Measurements from ENCODE around the gene DDX46. TPM values are rescaled to one million over a fixed set of nuclear protein-coding genes. Genes with fewer than 3 reads are reported as not detected.
"Not testable (repeated sequence)": the region's sequence is repeated elsewhere in the genome, so short reads cannot be mapped to it uniquely, and the experiment has no call there.

The DDX46 gene, protein sequence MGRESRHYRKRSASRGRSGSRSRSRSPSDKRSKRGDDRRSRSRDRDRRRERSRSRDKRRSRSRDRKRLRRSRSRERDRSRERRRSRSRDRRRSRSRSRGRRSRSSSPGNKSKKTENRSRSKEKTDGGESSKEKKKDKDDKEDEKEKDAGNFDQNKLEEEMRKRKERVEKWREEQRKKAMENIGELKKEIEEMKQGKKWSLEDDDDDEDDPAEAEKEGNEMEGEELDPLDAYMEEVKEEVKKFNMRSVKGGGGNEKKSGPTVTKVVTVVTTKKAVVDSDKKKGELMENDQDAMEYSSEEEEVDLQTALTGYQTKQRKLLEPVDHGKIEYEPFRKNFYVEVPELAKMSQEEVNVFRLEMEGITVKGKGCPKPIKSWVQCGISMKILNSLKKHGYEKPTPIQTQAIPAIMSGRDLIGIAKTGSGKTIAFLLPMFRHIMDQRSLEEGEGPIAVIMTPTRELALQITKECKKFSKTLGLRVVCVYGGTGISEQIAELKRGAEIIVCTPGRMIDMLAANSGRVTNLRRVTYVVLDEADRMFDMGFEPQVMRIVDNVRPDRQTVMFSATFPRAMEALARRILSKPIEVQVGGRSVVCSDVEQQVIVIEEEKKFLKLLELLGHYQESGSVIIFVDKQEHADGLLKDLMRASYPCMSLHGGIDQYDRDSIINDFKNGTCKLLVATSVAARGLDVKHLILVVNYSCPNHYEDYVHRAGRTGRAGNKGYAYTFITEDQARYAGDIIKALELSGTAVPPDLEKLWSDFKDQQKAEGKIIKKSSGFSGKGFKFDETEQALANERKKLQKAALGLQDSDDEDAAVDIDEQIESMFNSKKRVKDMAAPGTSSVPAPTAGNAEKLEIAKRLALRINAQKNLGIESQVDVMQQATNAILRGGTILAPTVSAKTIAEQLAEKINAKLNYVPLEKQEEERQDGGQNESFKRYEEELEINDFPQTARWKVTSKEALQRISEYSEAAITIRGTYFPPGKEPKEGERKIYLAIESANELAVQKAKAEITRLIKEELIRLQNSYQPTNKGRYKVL
- 48.5 TPM for polyA plus RNA-seq (2013, experiment 1 of 2)
- 56.8 TPM for polyA plus RNA-seq (2013, experiment 2 of 2)

DNA sequence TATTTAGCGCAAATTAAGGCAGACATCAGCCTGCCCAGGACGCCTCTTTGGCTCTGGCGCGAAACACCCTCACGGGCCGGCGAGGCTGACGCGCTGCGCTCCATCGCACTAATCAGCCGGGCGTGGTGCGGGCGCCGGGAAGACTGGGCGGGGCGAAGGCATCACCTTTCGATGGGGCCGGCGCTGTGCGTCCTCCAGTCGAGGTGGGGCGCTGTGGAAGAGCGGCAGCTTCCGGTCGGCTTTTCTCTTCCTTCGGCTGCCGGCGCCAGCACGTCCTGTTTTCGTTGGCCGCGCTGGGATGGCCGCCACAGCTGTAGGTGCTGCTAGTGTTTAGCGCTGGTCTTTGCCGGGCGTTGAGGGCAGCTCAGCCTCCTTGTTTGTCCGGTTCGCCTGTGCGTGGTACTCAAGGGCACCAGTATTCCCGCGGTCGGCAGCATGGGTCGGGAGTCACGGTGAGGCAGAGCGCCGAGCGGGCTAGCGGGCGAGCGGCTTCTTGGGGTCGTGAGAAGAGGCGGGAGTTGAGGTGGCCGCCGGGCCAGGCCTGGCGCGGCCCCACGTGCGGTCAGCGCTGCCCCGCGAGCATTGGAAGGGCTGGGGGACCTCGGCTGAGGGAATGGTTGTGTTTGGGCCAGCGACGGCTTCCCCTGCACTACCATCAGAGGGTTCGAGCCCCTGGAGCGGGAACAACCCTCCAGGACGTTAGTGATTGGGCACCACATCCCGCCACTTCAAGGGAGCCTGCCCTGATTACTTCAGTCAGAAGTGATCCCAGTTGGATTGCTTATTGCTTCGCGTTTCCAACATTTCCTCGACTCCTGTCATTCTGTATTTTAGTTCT, at the start of gene DDX46:
DDX46 (plus strand) TSS at position 276 of the 838 bp plus-strand sequence; CDS start at position 436, 160 bp downstream.
- Histone ChIP-seq H3K9me3 (ENCODE audit: control insufficient read depth, low read length) (no peaks in the 10 kb centered on the region), H3K4me3 (ENCODE audit: extremely low read depth, insufficient read depth, low read length, poor library complexity, severe bottlenecking) (peak within 1 kb of the TSS; percentile 87), H3K36me3 (ENCODE audit: control insufficient read depth, insufficient read depth, low read length) (peaks cover 14% of the 10 kb centered on the region), H3K4me1 (ENCODE audit: control insufficient read depth, insufficient read depth, low read length, poor library complexity, severe bottlenecking) (peaks cover 4% of the 10 kb centered on the region), H3K27ac (ENCODE audit: low read depth, low read length, severe bottlenecking) (peak within 1 kb of the TSS; percentile 75)
- 0 to 1% methylated on average over 51 to 59 of the region's 73 CpGs for WGBS, 2 experiments (ENCODE audit: insufficient coverage in 2 of 2)

DNA sequence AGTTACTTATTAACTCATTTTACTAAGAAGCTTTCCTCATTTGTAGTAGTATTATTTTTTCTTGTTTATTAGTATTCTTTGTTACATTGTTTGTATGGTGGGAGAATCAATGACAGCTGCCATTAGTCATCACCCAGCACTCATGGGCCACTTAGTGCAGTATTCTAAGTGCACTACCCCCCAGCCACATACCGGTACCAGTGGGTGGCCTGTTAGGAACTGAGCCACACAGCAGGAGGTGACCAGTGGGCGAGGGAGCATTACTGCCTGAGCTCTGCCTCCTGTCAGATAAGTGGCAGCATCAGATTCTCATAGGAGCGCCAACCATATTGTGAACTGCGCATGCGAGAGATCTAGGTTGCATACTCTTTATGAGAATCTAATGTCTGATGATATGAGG, 44.5 kb upstream of the DDX46 start:
- Histone ChIP-seq H3K36me3 (ENCODE audit: control insufficient read depth, insufficient read depth, low read length) (peaks cover 80% of the 10 kb centered on the region), H3K27ac (ENCODE audit: low read depth, low read length, severe bottlenecking) (no peak overlapping the region), H3K4me3 (ENCODE audit: extremely low read depth, insufficient read depth, low read length, poor library complexity, severe bottlenecking) (no peak overlapping the region), H3K9me3 (ENCODE audit: control insufficient read depth, low read length) (no peaks in the 10 kb centered on the region), H3K4me1 (ENCODE audit: control insufficient read depth, insufficient read depth, low read length, poor library complexity, severe bottlenecking) (no peaks in the 10 kb centered on the region)
- WGBS, 2 experiments (ENCODE audit: insufficient coverage in 2 of 2): 47 to 57% methylated on average over 2 of the region's 5 CpGs

DNA sequence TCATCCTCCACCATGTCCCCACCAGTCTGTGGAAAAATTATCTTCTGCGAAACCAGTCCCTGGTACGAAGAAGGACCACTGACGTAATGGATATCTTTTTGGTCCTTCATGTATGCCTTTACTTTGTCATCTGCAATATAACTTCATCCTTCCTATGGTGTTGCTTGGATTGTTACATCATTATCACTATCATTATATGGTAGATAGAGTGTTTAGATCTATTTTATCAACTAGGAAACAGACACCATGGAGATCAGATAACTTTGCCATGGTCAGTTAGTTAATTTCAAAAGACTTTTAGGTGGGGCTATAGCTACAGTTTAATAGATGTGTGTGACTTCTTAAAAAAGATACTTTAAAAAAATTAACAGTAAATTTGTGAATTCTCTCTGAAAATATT, 44.0 kb upstream of the DDX46 start:
- H3K4me1 ChIP-seq (ENCODE audit: control insufficient read depth, insufficient read depth, low read length, poor library complexity, severe bottlenecking): no peaks in the 10 kb centered on the region
- WGBS, 2 experiments (ENCODE audit: insufficient coverage in 2 of 2): 100% methylated on average over 2 to 3 of the region's 3 CpGs
- no peak overlapping the region for H3K4me3 ChIP-seq (ENCODE audit: extremely low read depth, insufficient read depth, low read length, poor library complexity, severe bottlenecking)
- H3K36me3 ChIP-seq (ENCODE audit: control insufficient read depth, insufficient read depth, low read length): peaks cover 85% of the 10 kb centered on the region
- no peaks in the 10 kb centered on the region for H3K9me3 ChIP-seq (ENCODE audit: control insufficient read depth, low read length)
- no peak overlapping the region for H3K27ac ChIP-seq (ENCODE audit: low read depth, low read length, severe bottlenecking)

DNA sequence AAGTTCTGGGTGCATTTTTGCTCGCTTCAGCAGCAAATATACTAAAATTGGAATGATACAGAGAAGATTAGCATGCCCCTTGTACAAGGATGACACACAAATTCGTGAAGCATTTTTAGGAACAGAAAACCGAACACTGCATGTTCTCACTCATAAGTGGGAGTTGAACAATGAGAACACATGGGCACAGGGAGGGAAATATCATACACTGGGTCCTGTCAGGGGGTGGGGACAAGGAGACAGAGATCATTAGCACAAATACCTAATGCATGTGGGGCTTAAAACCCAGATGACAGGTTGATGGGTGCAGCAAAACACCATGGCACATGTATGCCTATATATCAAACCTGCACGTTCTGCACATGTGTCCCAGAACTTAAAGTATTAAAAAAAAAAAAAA, 43.1 kb upstream of the DDX46 start:
- H3K4me1 ChIP-seq (ENCODE audit: control insufficient read depth, insufficient read depth, low read length, poor library complexity, severe bottlenecking); H3K4me3 ChIP-seq (ENCODE audit: extremely low read depth, insufficient read depth, low read length, poor library complexity, severe bottlenecking); H3K27ac ChIP-seq (ENCODE audit: low read depth, low read length, severe bottlenecking); H3K9me3 ChIP-seq (ENCODE audit: control insufficient read depth, low read length): not testable (repeated sequence)
- 79 to 97% methylated on average over 3 of the region's 4 CpGs for WGBS, 2 experiments (ENCODE audit: insufficient coverage in 2 of 2)
- peaks cover 86% of the 10 kb centered on the region for H3K36me3 ChIP-seq (ENCODE audit: control insufficient read depth, insufficient read depth, low read length)

DNA sequence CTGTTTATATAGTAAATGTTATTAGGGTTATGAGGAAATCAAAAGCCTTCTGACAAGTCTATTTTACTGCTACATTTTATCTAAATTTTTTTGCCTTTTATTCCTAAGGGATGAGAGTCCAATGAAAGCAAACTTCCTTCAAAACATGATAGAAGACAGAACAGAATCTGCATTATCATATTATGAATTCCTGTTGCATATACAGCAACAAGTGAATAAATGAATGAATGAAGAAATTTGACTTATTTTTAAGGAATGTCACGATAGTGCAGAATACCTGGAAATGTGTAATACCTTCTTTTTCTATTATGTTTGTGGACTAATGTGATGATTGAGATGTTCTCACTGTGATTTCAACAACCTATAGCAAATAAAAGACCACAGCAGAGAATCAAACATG, 33.7 kb upstream of the DDX46 start:
- H3K4me3 ChIP-seq (ENCODE audit: extremely low read depth, insufficient read depth, low read length, poor library complexity, severe bottlenecking): no peak overlapping the region
- 100% methylated on average over 1 of the region's 1 CpG; no CpG with 5 or more reads in 1 of the 2 experiments for WGBS, 2 experiments (ENCODE audit: insufficient coverage in 2 of 2)
- H3K4me1 ChIP-seq (ENCODE audit: control insufficient read depth, insufficient read depth, low read length, poor library complexity, severe bottlenecking): no peaks in the 10 kb centered on the region
- no peaks in the 10 kb centered on the region for H3K9me3 ChIP-seq (ENCODE audit: control insufficient read depth, low read length)
- H3K27ac ChIP-seq (ENCODE audit: low read depth, low read length, severe bottlenecking): no peak overlapping the region
- peaks cover 41% of the 10 kb centered on the region for H3K36me3 ChIP-seq (ENCODE audit: control insufficient read depth, insufficient read depth, low read length)

DNA sequence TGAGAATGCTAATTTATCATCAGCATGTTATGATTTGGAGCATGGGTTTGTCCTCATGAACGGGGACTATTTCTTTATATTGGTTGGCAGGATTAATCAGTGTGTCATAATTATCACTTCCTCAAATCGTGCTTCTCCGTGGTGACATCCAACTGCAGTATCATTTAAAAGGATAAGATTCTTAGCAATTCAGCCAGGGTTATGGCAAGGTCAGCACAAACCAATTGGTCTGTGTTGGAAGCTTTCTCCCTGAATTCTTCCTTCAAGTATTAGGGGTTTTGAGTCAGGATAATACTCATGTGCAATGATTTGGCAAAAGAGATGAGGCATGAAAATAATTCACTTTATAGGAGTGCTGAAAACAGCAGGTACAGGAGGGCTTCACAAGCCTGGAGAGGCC, 25.8 kb upstream of the DDX46 start:
- Histone ChIP-seq H3K9me3 (ENCODE audit: control insufficient read depth, low read length) (no peaks in the 10 kb centered on the region), H3K27ac (ENCODE audit: low read depth, low read length, severe bottlenecking) (no peak overlapping the region), H3K4me3 (ENCODE audit: extremely low read depth, insufficient read depth, low read length, poor library complexity, severe bottlenecking) (no peak overlapping the region), H3K4me1 (ENCODE audit: control insufficient read depth, insufficient read depth, low read length, poor library complexity, severe bottlenecking) (no peaks in the 10 kb centered on the region), H3K36me3 (ENCODE audit: control insufficient read depth, insufficient read depth, low read length) (peaks cover under 1% of the 10 kb centered on the region)
- WGBS, 2 experiments (ENCODE audit: insufficient coverage in 2 of 2): 83% methylated on average over 2 of the region's 3 CpGs; no CpG with 5 or more reads in 1 of the 2 experiments

DNA sequence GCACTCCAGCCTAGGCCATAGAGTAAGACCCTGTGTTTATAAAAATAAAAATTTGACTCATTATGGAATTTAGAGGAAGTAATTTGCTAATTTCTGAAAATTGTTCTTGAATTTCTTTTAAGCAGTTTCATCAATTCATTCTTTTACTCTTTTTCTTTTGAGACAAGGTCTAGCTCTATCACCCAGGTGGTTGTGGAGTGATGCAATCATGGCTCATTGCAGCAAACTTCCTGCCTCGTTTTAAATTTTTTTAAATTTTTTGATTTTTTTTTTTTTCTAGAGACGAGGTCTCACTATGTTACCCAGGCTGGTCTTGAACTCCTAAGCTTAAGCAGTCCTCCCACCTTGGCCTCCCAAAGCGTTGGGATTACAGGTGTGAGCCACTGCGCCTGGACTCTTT, 23.3 kb upstream of the DDX46 start:
- no peaks in the 10 kb centered on the region for H3K9me3 ChIP-seq (ENCODE audit: control insufficient read depth, low read length)
- WGBS, 2 experiments (ENCODE audit: insufficient coverage in 2 of 2): 92 to 97% methylated on average over 3 to 4 of the region's 4 CpGs
- H3K4me3 ChIP-seq (ENCODE audit: extremely low read depth, insufficient read depth, low read length, poor library complexity, severe bottlenecking): no peak overlapping the region
- no peaks in the 10 kb centered on the region for H3K36me3 ChIP-seq (ENCODE audit: control insufficient read depth, insufficient read depth, low read length)
- H3K4me1 ChIP-seq (ENCODE audit: control insufficient read depth, insufficient read depth, low read length, poor library complexity, severe bottlenecking): peaks cover 7% of the 10 kb centered on the region
- H3K27ac ChIP-seq (ENCODE audit: low read depth, low read length, severe bottlenecking): no peak overlapping the region

DNA sequence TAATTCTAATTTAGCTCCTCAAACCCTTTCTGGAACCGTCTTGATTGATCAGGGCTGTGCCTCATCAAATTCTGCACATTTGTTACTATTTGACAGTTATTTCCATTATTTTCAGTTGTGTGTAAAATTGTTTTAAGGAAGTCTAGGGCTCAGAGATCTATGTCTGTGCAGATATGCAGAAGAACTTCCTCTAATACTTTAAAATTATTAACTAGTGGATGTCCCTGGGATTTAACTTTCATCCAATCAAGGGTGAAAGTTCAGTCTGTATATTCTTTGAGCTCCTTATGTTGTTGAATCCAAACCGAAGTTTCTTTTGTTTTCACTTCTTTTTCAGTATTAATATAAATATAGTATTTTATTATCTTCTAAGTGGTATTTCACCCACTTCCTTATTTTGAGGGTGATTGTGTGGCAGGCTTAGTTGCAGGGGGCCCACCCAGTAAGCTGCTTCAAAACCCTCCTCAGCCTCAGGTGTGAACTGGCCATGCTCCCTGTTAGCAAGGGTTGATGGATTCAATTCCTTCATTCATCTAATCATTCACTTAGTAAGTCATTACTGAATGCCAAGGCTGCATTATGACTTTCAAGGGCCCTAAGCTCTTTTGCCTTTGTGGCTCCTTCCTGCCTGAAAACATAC, 22.3 kb upstream of the DDX46 start:
- Histone ChIP-seq H3K27ac (ENCODE audit: low read depth, low read length, severe bottlenecking) (no peak overlapping the region), H3K9me3 (ENCODE audit: control insufficient read depth, low read length) (no peaks in the 10 kb centered on the region), H3K4me3 (ENCODE audit: extremely low read depth, insufficient read depth, low read length, poor library complexity, severe bottlenecking) (no peak overlapping the region), H3K4me1 (ENCODE audit: control insufficient read depth, insufficient read depth, low read length, poor library complexity, severe bottlenecking) (peaks cover 7% of the 10 kb centered on the region), H3K36me3 (ENCODE audit: control insufficient read depth, insufficient read depth, low read length) (peaks cover 10% of the 10 kb centered on the region)
- whole genome bisulfite sequencing, 2 experiments (ENCODE audit: insufficient coverage in 2 of 2): no CpG with 5 or more reads among the region's 2 CpGs

DNA sequence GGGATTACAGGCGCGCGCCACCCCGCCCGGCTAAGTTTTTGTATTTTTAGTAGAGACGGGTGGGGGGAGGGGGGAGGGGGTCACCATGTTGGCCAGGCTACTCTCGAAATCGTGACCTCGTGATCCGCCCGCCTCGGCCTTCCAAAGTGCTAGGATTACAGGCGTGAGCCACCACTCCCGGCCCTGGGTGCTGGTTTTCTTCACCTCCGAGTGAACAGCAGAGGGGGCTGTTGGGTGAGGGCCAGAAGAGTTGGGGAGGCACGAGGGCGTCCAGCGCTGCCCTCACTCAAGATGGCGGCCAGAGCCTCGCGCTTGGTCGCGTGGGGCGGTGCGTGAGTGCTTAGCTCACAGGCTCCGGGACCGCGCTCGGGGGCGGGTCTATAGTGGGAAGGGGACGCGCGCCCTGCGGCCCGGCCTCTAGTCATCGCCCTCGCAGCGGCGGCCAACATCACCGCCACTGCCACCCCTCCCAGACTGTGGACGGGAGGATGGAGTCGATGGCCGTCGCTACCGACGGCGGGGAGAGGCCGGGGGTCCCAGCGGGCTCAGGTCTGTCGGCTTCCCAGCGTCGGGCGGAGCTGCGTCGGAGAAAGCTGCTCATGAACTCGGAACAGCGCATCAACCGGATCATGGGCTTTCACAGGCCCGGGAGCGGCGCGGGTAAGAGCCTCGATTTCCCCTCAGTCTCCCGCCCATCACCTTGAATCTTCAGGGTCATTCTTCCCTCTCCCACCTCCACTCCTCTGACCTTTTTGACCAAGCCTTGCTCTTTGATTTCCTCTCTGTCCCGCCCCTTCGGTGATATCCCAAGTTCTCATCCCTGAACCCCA, 20.2 kb upstream of the DDX46 start, which contains the start of gene CAMLG:
CAMLG (plus strand) TSS at position 416 of the 830 bp plus-strand sequence; CDS start at position 489, 73 bp downstream.
- Histone ChIP-seq H3K4me3 (ENCODE audit: extremely low read depth, insufficient read depth, low read length, poor library complexity, severe bottlenecking) (peak within 1 kb of the TSS; percentile 81), H3K36me3 (ENCODE audit: control insufficient read depth, insufficient read depth, low read length) (peaks cover 28% of the 10 kb centered on the region), H3K9me3 (ENCODE audit: control insufficient read depth, low read length) (no peaks in the 10 kb centered on the region), H3K27ac (ENCODE audit: low read depth, low read length, severe bottlenecking) (peak within 1 kb of the TSS; percentile 96), H3K4me1 (ENCODE audit: control insufficient read depth, insufficient read depth, low read length, poor library complexity, severe bottlenecking) (peaks cover 7% of the 10 kb centered on the region)
- 1% methylated on average over 47 to 50 of the region's 66 CpGs for WGBS, 2 experiments (ENCODE audit: insufficient coverage in 2 of 2)

Data from mesodermal cell (in vitro differentiated cells).